ENCODE results near the gene SOWAHD. TPM values are rescaled to one million over a fixed set of nuclear protein-coding genes. Genes with fewer than 3 reads are reported as not detected.
"Not testable (repeated sequence)": the region's sequence is repeated elsewhere in the genome, so short reads cannot be mapped to it uniquely, and the experiment has no call there.

SOWAHD gene
- total RNA-seq, 1 donor from 2014 or later, result not detected

DNA sequence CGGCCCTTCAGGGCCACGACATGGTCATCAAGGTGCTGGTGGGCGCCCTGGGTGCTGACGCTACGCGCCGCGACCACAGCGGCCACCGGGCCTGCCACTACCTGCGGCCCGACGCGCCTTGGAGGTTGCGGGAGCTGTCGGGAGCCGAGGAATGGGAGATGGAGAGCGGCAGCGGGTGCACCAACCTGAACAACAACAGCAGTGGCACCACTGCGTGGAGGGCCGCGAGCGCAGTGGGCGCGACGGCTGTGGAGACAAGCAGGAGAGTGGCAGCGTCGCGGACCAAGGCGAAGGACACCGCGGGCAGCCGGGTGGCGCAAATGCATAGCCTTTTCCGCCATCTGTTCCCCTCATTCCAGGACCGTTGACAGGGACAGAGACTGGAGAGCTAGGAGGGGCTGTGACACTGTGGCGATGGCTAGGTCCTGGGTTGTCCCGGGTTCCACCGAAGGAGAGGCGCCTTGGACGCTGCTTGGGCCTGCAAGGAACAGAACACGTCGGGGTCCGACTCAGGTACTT is 919 bp downstream of the SOWAHD start:
- no peak for DNase-seq (ENCODE audit: extremely low spot score in 2 of 2)
- peak overlapping the region; percentile 50 to 58 for H3K4me3 ChIP-seq
- TF ChIP-seq, protein P1, sequence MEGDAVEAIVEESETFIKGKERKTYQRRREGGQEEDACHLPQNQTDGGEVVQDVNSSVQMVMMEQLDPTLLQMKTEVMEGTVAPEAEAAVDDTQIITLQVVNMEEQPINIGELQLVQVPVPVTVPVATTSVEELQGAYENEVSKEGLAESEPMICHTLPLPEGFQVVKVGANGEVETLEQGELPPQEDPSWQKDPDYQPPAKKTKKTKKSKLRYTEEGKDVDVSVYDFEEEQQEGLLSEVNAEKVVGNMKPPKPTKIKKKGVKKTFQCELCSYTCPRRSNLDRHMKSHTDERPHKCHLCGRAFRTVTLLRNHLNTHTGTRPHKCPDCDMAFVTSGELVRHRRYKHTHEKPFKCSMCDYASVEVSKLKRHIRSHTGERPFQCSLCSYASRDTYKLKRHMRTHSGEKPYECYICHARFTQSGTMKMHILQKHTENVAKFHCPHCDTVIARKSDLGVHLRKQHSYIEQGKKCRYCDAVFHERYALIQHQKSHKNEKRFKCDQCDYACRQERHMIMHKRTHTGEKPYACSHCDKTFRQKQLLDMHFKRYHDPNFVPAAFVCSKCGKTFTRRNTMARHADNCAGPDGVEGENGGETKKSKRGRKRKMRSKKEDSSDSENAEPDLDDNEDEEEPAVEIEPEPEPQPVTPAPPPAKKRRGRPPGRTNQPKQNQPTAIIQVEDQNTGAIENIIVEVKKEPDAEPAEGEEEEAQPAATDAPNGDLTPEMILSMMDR (IDR thresholded peaks at IDR 0.05), result no peak
- TF ChIP-seq POLR2AphosphoS5 (IDR thresholded peaks at IDR 0.05; ENCODE audit: insufficient read depth in 1 of 2, low read depth in 1 of 2) (no peak), POLR2A (IDR thresholded peaks at IDR 0.05) (no peak)
- no peaks in the 10 kb centered on the region for H3K36me3 ChIP-seq
- H3K27ac ChIP-seq, result no peak overlapping the region
- H3K4me1 ChIP-seq, result no peaks in the 10 kb centered on the region
- no peaks in the 10 kb centered on the region for H3K27me3 ChIP-seq
- intact Hi-C loops (cut with DNase I), result no loop called here
- H3K9me3 ChIP-seq, result no peaks in the 10 kb centered on the region

DNA sequence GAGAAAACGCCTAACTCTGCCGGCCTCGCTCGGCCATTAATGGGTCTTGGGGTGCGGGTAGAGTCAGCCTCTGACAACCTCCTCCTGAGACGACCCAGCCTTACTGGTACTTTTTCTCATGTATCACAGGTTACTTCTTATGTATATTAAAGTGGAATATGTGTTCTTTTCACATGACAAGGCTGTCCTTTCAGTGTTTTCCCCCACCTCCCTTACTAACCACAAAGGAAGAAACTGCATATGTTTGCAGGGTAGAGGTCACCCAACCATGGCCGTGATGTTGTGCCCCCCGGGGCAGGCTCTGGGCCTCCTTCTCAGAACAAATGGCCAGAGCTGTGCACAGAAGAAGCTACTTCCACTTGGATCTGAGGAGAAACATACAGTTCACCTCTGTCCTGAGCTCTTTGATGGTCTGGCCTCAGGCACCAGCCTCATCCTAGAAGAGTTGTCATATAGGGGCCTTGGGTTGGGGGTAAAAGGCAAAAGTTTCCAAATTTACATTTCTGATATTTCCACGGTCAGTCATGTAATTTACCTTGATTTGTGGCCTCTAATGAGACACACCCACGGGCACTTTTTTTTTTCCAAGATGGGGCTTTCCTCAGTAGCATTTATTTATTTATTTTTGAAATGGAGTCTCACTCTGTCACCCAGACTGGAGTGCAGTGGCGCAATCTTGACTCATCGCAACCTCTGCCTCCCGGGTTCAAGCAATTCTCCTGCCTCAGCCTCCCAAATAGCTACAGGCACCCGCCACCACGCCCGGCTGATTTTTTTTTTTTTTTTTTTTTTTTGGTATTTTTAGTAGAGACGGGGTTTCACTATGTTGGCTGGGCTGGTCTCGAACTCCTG is 1.9 kb downstream of the SOWAHD start:
- H3K36me3 ChIP-seq, result no peaks in the 10 kb centered on the region
- intact Hi-C loops (cut with DNase I), result no loop called here
- no peak overlapping the region for H3K27ac ChIP-seq
- H3K9me3 ChIP-seq, result no peaks in the 10 kb centered on the region
- no peaks in the 10 kb centered on the region for H3K4me1 ChIP-seq
- no peak for DNase-seq (ENCODE audit: extremely low spot score in 2 of 2)
- no peak for TF ChIP-seq POLR2AphosphoS5 (IDR thresholded peaks at IDR 0.05; ENCODE audit: insufficient read depth in 1 of 2, low read depth in 1 of 2)
- no peak for TF ChIP-seq POLR2A (IDR thresholded peaks at IDR 0.05)
- TF ChIP-seq, protein P1 (IDR thresholded peaks at IDR 0.05), result no peak
- H3K27me3 ChIP-seq, result no peaks in the 10 kb centered on the region
- H3K4me3 ChIP-seq, result no peak overlapping the region

DNA sequence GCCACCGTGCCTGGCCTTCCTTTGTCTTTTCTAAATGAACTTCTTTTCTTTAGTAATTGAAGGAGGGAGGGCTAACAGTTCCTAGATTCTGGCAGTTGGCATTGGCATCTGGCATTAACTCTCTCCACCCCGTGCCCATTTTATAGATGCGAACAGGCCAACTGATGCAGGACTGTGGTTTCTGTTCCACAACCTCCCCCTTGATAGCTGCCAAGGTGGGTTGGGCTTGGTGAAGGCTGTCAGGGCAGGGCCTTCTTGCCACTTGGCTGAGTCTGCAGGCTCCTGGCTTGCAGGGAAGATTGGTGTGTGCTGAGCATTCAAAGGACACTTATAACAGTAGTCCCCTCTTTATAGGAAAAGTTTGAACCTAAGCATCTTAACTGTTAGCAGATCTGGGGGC is 4.3 kb downstream of the SOWAHD start:
- no peaks in the 10 kb centered on the region for H3K9me3 ChIP-seq
- no peaks in the 10 kb centered on the region for H3K27me3 ChIP-seq
- intact Hi-C loops (cut with DNase I), result no loop called here
- DNase-seq (ENCODE audit: extremely low spot score in 2 of 2), result no peak
- no peak overlapping the region for H3K27ac ChIP-seq
- TF ChIP-seq, protein P1 (IDR thresholded peaks at IDR 0.05), result no peak
- TF ChIP-seq POLR2AphosphoS5 (IDR thresholded peaks at IDR 0.05; ENCODE audit: insufficient read depth in 1 of 2, low read depth in 1 of 2) (no peak), POLR2A (IDR thresholded peaks at IDR 0.05) (no peak)
- no peaks in the 10 kb centered on the region for H3K36me3 ChIP-seq
- no peaks in the 10 kb centered on the region for H3K4me1 ChIP-seq
- no peak overlapping the region for H3K4me3 ChIP-seq

DNA sequence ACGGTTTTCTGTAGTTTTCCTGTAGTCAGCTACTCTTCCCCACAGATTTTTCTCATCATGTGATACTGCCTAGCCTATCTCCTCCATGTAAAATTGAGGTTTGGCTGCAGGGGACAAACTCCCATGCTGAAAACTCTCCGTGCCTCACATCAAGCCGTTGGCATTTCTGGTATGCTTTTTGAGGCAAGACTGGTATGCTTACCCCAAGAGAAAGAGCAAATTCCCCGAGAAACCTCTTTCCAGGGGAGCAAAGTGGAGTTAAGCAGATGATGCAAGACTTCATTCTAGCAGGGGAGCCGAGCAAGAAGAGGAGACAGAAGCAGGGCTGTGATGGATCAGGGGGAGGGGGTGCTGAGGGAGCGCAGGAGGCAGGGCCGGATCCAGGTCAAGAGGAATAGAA is 4.8 kb downstream of the SOWAHD start:
- intact Hi-C loops (cut with DNase I), result no loop called here
- H3K4me3 ChIP-seq, result no peak overlapping the region
- no peaks in the 10 kb centered on the region for H3K27me3 ChIP-seq
- H3K36me3 ChIP-seq, result no peaks in the 10 kb centered on the region
- no peaks in the 10 kb centered on the region for H3K4me1 ChIP-seq
- no peak for DNase-seq (ENCODE audit: extremely low spot score in 2 of 2)
- no peaks in the 10 kb centered on the region for H3K9me3 ChIP-seq
- no peak for TF ChIP-seq POLR2A (IDR thresholded peaks at IDR 0.05)
- no peak overlapping the region for H3K27ac ChIP-seq

DNA sequence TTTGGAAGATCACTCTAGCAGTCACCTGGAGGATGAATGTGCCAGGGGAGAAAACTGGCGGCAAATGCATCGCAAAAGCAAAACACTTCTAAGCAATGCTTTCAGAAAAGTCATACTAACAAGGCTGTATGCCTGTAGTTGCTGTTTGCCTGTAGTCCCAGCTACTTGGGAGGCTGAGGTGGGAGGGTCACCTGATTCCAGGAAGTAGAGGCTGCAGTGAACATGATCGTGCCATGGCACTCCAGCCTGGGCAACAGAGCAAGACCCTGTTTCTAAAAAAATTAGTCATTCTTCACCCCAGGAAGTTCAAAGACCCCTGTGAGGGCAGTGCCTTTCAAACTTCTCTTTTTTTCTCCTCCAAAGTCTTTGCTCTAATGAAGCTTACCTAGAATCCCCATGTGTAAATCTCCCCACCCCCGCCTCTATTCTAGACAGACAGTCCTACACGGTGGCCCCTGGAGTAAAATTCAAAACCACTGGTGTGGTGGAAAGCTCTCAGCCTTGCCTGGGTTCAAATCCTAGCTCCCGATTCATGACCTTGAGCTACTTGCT is 5.5 kb downstream of the SOWAHD start:
- Histone ChIP-seq H3K9me3 (no peaks in the 10 kb centered on the region), H3K4me3 (no peak overlapping the region), H3K36me3 (no peaks in the 10 kb centered on the region), H3K4me1 (no peaks in the 10 kb centered on the region), H3K27me3 (no peaks in the 10 kb centered on the region), H3K27ac (no peak overlapping the region)
- TF ChIP-seq, protein P1 (IDR thresholded peaks at IDR 0.05), result no peak
- TF ChIP-seq POLR2A (IDR thresholded peaks at IDR 0.05) (no peak), POLR2AphosphoS5 (IDR thresholded peaks at IDR 0.05; ENCODE audit: insufficient read depth in 1 of 2, low read depth in 1 of 2) (no peak)
- intact Hi-C loops (cut with DNase I), result no loop called here
- no peak for DNase-seq (ENCODE audit: extremely low spot score in 2 of 2)

DNA sequence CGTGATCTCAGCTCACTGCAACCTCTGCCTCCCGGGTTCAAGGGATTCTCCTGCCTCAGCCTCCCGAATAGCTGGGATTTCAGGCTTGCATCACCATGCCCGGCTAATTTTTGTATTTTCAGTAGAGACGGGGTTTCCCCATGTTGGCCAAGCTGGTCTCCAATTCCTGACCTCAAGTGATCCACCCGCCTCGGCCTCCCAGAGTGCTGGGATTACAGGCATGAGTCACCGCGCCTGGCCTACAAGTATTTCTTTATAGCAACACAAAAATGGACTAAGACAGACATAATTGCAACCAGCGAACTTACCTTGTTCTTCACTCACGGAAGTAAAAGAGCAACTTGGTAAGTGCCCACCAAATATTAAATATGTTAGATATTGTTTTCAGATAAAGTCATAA is 10.0 kb downstream of the SOWAHD start:
- H3K4me1 ChIP-seq; H3K27ac ChIP-seq; DNase-seq (ENCODE audit: extremely low spot score in 2 of 2); H3K9me3 ChIP-seq; H3K36me3 ChIP-seq; intact Hi-C loops (cut with DNase I); H3K4me3 ChIP-seq; H3K27me3 ChIP-seq: not testable (repeated sequence)

DNA sequence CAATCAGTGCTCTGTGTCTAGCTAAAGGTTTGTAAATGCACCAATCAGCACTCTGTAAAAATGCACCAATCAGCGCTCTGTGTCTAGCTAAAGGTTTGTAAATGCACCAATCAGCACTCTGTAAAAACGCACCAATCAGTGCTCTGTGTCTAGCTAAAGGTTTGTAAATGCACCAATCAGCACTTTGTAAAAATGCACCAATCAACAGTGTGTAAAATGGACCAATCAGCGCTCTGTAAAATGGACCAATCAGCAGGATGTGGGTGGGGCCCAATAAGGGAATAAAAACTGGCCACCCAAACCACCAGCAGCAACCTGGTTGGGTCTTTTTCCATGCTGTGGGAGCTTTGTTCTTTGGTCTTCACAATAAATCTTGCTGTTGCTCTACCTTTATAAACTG is 11.0 kb downstream of the SOWAHD start:
- H3K27me3 ChIP-seq; H3K27ac ChIP-seq; H3K4me1 ChIP-seq; intact Hi-C loops (cut with DNase I); DNase-seq (ENCODE audit: extremely low spot score in 2 of 2); H3K9me3 ChIP-seq; H3K36me3 ChIP-seq; H3K4me3 ChIP-seq: not testable (repeated sequence)

Data from vagina (tissue), 2 donors.